Stimulated activated naive CD4-positive, alpha-beta T cell treated with Interleukin-2 at 50 U/mL for 16 hours (primary cell): Measurements from ENCODE around the gene DLEC1.
"Not testable (repeated sequence)": the region's sequence is repeated elsewhere in the genome, so short reads cannot be mapped to it uniquely, and the experiment has no call there.

ENCODE experiments used
- DNase-seq: peaks from one replicate; lab custom pipeline; 2025; lab: John Stamatoyannopoulos, UW

Gene DLEC1

GRCh38 chr3:38121451-38121831 is 82.4 kb downstream of the DLEC1 start:
- DNase-seq: no peak

- DNase-seq: no peak
Measured at GRCh38 chr3:38121832-38122461, 82.9 kb downstream of the DLEC1 start.

GRCh38 chr3:38122712-38123290 is 83.8 kb downstream of the DLEC1 start:
- no peak for DNase-seq

GRCh38 chr3:38124324-38125122 is 85.5 kb downstream of the DLEC1 start:
- DNase-seq: no peak

GRCh38 chr3:38125305-38126120 is 86.5 kb downstream of the DLEC1 start:
- no peak for DNase-seq

- no peak for DNase-seq
Measured at GRCh38 chr3:38126121-38126892, 87.3 kb downstream of the DLEC1 start.

GRCh38 chr3:38127611-38128302 is 88.7 kb downstream of the DLEC1 start:
- no peak for DNase-seq

- no peak for DNase-seq
Measured at GRCh38 chr3:38128303-38128655, 89.3 kb downstream of the DLEC1 start.

- no peak for DNase-seq
Measured at GRCh38 chr3:38129058-38129457, 90.0 kb downstream of the DLEC1 start.

GRCh38 chr3:38130631-38131065 is 91.6 kb downstream of the DLEC1 start:
- DNase-seq: no peak

GRCh38 chr3:38131621-38132369 is 92.8 kb downstream of the DLEC1 start:
- DNase-seq: peak; percentile 3

GRCh38 chr3:38133209-38133556 is 94.2 kb downstream of the DLEC1 start:
- DNase-seq: no peak

- DNase-seq: no peak
Measured at GRCh38 chr3:38133557-38134405, 94.8 kb downstream of the DLEC1 start.

- not testable (repeated sequence) for DNase-seq
Measured at GRCh38 chr3:38134517-38135143, 95.6 kb downstream of the DLEC1 start.

- DNase-seq: not testable (repeated sequence)
Measured at GRCh38 chr3:38135621-38136277, 96.7 kb downstream of the DLEC1 start.

GRCh38 chr3:38136393-38136776 is 97.4 kb downstream of the DLEC1 start:
- DNase-seq: no peak

- DNase-seq: peak; percentile 98
Measured at GRCh38 chr3:38136777-38137614, 98.0 kb downstream of the DLEC1 start, which contains the start of gene ACAA1. ACAA1 (minus strand) TSS chr3:38137127; CDS start chr3:38137035, 92 bp downstream.
